NCI-H82 (cell line): ENCODE data around the gene FHIT.

Experiments
- DNase-seq: peaks from one replicate; lab custom pipeline; 2025; lab: John Stamatoyannopoulos, UW

FHIT gene

DNA sequence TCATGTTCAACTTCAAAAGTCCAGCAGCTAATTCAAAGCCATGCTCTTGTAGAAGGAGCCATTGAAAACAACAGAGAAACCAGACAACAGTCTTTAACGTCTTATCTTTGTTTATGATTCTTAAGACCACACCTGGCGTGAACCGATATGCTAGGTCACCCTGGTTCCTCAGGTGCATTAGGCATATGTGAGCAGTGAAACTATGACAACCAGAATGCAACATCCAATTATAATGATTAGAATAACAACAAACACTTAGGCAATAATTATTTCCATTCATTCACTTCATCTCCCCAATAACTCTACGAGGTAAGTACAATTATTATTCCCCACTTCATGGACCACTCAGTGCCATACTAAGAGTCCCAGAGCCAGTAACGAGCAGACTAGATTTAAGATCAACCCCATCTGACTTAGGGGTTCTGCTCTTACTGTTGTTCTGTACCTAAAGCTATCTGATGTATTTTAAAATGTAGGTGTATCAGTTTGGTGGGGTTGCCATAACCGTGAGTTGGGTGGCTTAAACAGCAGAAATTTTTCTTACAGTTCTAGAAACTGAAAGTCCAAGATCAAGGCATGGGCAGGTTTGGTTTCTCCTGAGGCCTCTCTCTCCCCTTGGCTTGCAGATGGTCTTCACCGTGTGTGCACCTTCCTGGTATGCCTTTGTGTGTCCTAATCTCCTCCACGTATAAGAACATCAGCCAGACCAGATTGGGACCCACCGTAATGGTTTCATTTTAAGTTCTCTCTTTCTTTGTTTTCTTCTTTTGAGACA lies 1203.6 kb downstream of the FHIT start:
- no peak for DNase-seq

GRCh38 chr3:60046210-60046609 lies 1205.0 kb downstream of the FHIT start:
- no peak for DNase-seq

DNA sequence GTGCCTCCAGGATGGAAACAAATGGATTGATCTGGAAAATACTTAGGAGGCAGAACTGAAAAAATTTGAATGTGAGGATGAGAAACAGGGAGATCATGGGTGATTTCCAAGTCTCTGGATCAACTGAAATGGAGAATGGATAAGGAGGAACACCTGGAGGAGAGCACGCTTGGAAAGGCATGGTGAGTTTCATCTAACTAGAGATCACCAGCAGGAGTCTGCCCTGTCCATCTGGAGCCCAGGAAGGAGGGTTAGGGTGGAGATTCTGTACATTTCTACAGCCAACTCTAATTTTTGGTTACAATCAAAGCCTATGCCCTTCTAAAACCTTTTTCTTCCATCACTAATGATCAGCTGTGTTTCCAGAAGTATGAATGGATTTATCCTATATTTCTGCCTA lies 1205.6 kb downstream of the FHIT start:
- DNase-seq = no peak

DNA sequence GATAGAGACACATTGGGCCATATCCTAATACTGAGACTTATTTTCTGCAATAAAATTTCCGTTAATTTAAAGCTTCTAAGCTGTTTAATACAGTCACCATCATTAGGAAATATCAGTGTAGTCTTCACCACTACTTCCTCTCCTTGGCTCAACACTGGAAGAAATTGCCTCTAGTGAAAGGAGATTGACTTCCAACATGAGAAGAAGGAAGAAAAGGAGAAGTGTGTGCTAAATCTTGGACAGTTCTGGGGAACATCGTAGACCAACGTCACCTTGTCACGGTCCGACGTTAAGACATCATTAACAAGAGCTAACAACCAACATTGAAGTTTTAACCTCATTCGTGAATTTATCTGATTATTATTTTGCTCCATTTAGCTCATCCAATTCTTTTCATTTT lies 1214.4 kb downstream of the FHIT start:
- no peak for DNase-seq

GRCh38 chr3:60033901-60034453 lies 1217.3 kb downstream of the FHIT start:
- no peak for DNase-seq

- DNase-seq = no peak
Measured at GRCh38 chr3:60030982-60031381, 1220.3 kb downstream of the FHIT start.

GRCh38 chr3:60028233-60028632 lies 1223.0 kb downstream of the FHIT start:
- no peak for DNase-seq

DNA sequence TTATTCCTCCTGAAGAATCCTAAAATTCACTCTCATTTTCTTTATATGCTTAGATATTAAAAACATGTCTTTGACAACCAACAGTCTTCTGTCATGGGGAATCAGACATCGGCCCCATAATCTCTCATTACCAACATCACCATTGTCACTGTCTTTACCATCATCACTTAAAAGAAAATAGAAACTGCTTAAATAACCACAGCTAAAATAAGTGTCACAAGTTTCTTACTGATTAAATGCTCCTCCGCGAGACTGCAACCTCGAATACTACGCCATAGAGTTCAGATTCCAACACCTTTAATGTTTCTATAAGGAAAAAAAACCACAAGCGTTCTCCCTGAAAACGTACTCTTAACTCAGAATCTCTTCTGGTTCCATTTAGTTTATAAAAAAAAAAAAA lies 1223.9 kb downstream of the FHIT start:
- no peak for DNase-seq

DNA sequence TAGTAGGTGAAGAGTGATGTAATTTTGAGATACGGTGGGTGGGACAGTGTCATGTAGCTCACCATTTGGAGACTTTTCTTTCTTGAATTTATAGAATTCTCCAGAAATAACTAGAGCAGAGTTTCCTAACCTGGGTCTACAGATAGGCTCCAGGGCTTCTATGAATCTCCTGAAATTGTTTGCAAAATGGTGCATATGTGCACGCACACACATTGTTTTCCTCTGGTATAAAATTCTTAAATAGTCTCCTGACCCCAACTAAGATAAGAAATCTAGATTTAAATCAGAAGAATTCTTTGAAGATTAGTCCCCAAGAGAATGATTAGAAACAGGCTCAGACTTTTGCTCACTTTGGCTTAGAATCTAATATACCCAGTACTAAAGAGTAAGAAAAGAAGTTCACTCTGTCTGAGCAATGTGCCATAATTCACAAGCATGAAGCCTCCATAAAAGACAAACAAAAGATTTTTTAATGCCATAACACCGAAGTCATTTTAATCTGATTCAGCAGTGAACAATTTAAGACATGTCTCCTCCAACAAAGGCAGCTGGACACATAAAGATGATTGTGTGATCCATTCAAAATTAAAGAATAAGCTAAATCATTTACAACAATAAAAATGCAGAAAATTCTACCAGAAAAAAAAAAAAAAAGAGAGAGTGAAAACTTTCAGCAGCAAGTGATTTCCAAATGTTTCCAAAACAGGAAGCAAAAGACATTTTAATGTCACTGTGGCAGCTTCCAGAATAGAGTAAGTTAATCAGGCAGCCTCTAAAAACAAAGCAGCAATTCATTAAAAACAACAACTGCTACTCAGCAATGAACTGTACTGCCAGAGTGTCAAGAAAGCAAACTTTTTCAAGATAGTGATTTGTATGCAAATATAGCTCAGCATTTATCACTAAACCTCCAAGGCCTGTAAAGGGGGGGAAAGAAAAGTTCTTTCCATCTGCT lies 1225.9 kb downstream of the FHIT start:
- no peak for DNase-seq

GRCh38 chr3:60024400-60024799 lies 1226.9 kb downstream of the FHIT start:
- DNase-seq = no peak

- DNase-seq = no peak
Measured at GRCh38 chr3:60023189-60023588, 1228.1 kb downstream of the FHIT start.

DNA sequence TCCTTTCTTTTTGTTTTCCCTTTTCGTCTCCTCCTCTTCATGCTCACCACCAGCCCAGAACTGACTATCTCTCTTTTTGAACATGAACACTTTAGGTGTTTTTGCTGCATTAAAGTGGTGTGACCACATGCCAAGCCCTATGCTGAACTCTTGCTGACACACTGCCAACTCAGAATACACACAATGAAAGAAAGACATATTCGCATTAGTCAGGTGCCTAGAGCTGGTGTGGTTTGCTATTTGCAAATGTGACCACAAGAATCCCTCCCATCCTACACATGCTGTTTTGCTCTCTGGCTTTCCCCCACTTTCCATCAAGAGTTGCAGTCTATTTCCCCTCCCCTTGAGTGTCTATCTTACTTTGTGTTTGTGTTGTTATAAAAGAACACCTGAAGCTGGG lies 1233.6 kb downstream of the FHIT start:
- DNase-seq = no peak

GRCh38 chr3:60015032-60015705 lies 1236.1 kb downstream of the FHIT start:
- no peak for DNase-seq

GRCh38 chr3:60013241-60013640 lies 1238.0 kb downstream of the FHIT start:
- no peak for DNase-seq

DNA sequence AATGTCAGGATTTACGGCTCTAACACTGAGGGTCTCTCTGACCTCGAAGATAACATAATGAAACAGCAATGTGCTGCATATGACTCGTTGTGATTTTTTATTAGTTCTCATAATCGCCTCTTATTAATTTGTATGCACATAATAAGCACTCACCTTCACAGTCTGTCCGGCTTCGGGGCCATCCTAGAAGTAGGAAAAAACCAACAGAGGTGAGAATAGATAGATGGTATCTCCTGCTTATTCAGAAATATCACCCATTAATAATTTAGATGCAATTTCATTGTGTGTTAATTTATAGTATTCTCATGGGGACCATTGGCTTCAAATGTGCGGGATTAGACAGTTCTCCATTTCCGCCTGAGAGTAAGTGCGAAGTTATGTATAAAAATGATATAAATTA lies 1240.0 kb downstream of the FHIT start:
- no peak for DNase-seq

- no peak for DNase-seq
Measured at GRCh38 chr3:60010781-60011180, 1240.5 kb downstream of the FHIT start.

- no peak for DNase-seq
Measured at GRCh38 chr3:60009931-60010478, 1241.2 kb downstream of the FHIT start.

GRCh38 chr3:60001369-60001768 lies 1249.9 kb downstream of the FHIT start:
- no peak for DNase-seq

DNA sequence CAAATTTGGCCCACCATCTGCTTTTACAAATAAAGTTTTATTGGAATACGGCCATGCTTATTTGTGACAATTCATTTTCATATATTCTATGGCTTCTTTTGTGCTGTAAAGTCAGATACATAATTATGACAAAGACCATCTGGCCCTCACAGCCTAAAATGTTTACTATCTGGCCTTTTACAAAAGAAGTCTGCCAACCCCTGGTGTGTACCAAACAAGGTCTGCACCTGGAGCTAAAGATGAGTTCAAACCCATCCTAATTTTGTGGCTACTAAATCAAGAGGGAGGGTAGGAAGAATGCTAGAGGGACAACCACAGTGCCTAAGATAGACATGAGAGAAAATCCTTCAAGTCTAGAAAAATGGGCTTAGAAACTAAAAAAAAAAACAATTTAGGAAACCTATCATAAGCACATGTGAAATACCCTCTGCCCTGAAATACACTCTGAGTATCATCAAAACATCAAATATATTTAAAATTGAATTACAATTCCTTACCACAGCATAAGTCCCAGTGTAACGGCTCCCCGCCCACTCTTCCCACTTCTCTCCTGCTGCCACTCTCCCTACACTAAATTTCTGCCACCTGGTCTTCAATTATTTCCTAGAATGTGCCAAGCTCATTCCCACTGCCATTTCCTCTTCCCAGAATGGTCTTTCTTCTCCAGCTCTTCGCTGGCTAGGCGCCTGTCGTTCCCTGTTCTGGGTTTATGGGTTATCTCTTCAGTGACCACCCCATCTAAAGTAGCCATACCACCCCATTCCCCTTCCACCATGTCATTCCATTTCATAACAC lies 1250.7 kb downstream of the FHIT start:
- no peak for DNase-seq

DNA sequence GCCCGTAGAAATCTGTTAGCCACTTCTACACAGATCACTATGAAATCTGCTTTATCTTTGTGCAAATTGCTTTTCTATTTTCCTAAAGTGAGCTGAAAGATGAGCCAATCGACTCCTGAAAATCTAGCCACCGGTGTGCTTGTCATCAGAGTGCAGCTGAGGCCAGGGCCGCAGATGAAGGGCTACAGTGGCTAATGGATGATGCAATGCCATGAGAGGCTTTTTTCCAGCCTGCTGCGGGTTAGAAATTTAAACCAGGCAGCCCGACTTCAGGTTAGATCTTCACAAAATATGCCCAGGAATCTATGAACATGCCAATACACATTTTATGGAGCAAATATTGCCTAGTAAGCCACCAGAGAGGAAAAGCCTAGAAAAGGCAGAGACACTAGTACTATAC lies 1253.2 kb downstream of the FHIT start:
- DNase-seq = peak; percentile 71

GRCh38 chr3:59997583-59997982 lies 1253.7 kb downstream of the FHIT start:
- peak; percentile 2 for DNase-seq
